Large intestine (tissue), 3 donors: ENCODE data around the gene SEMA3F. TPM values are rescaled to one million over a fixed set of nuclear protein-coding genes. Genes with fewer than 3 reads are reported as not detected.
A peak's percentile ranks its signal among the peaks of the same experiment; 100 is the strongest.

Experiments
- DNase-seq, 2 donors: peaks; one replicate each; pipeline versions ENCODE4 v3.0.0 to v3.0.0-alpha.2; 2013
- H3K27ac ChIP-seq: one replicate; pipeline ENCODE4 v1.5.1; 2013; ENCODE audit warnings: low read length
- H3K27me3 ChIP-seq: 2 replicates; pipeline ENCODE4 v1.6.1; 2013; ENCODE audit warnings: low read length; ENCODE audit not compliant: control insufficient read depth, insufficient read depth
- H3K36me3 ChIP-seq: 2 replicates; pipeline ENCODE4 v1.6.1; 2013; ENCODE audit warnings: low read length; ENCODE audit not compliant: control insufficient read depth, insufficient read depth
- H3K4me1 ChIP-seq: one replicate; pipeline ENCODE4 v1.6.1; 2013; ENCODE audit warnings: low read length; ENCODE audit not compliant: control insufficient read depth, insufficient read depth
- H3K4me3 ChIP-seq: one replicate; pipeline ENCODE4 v1.5.1; 2013; ENCODE audit warnings: low read length
- H3K9me3 ChIP-seq: one replicate; pipeline ENCODE4 v1.6.1; 2013; ENCODE audit warnings: mild to moderate bottlenecking, low read depth, low read length, moderate library complexity; ENCODE audit not compliant: control insufficient read depth
- WGBS: methylation state at CpG from one replicate; pipeline ENCODE4 v1.1.5; 2013; ENCODE audit warnings: low lambda C conversion rate; ENCODE audit not compliant: insufficient coverage; 5-methylcytosine and 5-hydroxymethylcytosine counted together
- polyA plus RNA-seq: library from polyadenylated mRNA; unstranded; fragments of 120-200 nt; gene quantifications from one replicate; pipeline ENCODE4 v1.2.1, GENCODE V29; 2013

SEMA3F gene
- polyA plus RNA-seq, 1 donor, result 8.9 TPM

DNA sequence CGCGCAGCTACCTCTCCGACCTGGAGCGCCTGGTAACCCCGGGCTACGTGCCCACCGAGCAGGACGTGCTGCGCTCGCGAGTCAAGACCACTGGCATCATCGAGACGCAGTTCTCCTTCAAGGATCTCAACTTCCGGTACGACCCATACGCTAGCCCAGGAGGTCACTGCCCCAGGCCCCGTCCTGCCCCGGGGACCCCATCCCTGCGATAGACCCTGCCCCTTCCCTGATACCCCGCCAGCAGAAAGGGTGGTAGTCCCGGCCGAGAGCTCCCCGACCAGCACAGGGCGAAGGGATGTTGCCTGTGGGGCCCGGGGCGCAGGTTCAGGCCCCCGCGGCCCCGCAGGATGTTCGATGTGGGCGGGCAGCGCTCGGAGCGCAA, 38.6 kb downstream of the SEMA3F start:
- H3K27me3 ChIP-seq, result peaks cover 37% of the 10 kb centered on the region
- H3K4me3 ChIP-seq, result no peak overlapping the region
- WGBS, result no CpG with 5 or more reads among the region's 34 CpGs
- DNase-seq, result no peak
- no peaks in the 10 kb centered on the region for H3K36me3 ChIP-seq
- H3K9me3 ChIP-seq, result peaks cover 12% of the 10 kb centered on the region
- peaks cover 22% of the 10 kb centered on the region for H3K4me1 ChIP-seq
- no peak overlapping the region for H3K27ac ChIP-seq

DNA sequence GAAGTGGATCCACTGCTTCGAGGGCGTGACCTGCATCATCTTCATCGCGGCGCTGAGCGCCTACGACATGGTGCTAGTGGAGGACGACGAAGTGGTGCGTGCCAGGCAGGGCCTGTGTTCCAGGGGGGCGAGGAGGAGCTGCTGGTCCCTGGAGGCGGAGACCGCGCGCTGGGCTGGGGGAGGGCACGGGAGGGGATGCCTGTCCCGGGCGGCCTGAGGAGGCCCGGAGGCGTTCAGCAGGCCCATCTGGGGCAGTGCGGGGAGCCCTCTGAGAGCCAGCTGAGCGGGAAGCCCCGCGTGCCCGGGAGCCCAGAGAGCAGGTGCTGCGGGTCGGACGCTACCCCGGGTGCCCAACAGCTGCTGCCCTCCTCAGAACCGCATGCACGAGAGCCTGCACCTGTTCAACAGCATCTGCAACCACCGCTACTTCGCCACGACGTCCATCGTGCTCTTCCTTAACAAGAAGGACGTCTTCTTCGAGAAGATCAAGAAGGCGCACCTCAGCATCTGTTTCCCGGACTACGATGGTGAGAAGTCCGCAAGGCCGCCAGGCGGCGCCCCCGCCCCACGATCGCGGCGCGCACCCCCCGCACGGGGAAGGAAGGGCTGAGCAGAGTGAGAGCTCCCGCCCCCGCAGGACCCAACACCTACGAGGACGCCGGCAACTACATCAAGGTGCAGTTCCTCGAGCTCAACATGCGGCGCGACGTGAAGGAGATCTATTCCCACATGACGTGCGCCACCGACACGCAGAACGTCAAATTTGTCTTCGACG, 39.2 kb downstream of the SEMA3F start:
- peak; percentile 60 to 61 for DNase-seq
- Histone ChIP-seq H3K4me3 (no peak overlapping the region), H3K9me3 (peaks cover 12% of the 10 kb centered on the region), H3K4me1 (peaks cover 22% of the 10 kb centered on the region), H3K36me3 (no peaks in the 10 kb centered on the region), H3K27me3 (peaks cover 37% of the 10 kb centered on the region), H3K27ac (no peak overlapping the region)
- no CpG with 5 or more reads among the region's 70 CpGs for WGBS

DNA sequence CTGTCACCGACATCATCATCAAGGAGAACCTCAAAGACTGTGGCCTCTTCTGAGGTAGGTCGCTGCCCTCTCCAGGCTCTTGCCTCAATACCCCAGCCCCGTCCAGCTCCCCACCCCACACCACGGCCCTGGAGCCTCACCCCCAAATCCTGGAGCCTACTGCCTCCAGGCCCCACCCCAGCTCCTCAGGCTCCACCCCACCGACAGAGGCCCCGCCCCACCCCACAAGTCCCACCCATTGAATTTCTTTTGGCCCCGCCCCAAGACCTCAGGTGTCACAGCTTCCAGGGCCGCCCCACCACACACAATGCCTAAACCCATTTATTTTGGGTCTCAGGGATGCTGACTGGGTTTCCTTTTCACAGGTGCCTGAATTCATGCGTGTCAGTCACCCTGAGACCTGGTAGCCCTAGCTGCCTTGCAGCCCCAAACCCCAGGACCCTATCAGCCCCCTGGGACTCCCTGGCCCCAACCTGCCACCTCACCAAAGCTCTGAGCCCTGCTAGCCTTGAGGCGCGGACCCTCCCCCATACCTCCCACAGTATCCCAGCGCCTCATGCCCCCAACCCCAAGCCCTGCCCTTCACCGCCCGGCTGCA, 39.9 kb downstream of the SEMA3F start:
- no peak for DNase-seq
- H3K4me3 ChIP-seq, result no peak overlapping the region
- peaks cover 37% of the 10 kb centered on the region for H3K27me3 ChIP-seq
- H3K36me3 ChIP-seq, result no peaks in the 10 kb centered on the region
- WGBS, result no CpG with 5 or more reads among the region's 14 CpGs
- peaks cover 12% of the 10 kb centered on the region for H3K9me3 ChIP-seq
- H3K27ac ChIP-seq, result no peak overlapping the region
- H3K4me1 ChIP-seq, result peaks cover 22% of the 10 kb centered on the region

GRCh38 chr3:50195501-50196252, 40.6 kb downstream of the SEMA3F start:
- no peaks in the 10 kb centered on the region for H3K36me3 ChIP-seq
- H3K4me1 ChIP-seq, result peaks cover 22% of the 10 kb centered on the region
- DNase-seq, result peak in 1 of 2 donors; percentile 49
- peaks cover 37% of the 10 kb centered on the region for H3K27me3 ChIP-seq
- H3K9me3 ChIP-seq, result peaks cover 12% of the 10 kb centered on the region
- no peak overlapping the region for H3K4me3 ChIP-seq
- WGBS, result no CpG with 5 or more reads among the region's 4 CpGs
- H3K27ac ChIP-seq, result no peak overlapping the region

- no peak for DNase-seq
- Histone ChIP-seq H3K4me3 (no peak overlapping the region), H3K9me3 (peaks cover 12% of the 10 kb centered on the region), H3K27ac (no peak overlapping the region), H3K27me3 (peaks cover 37% of the 10 kb centered on the region), H3K36me3 (no peaks in the 10 kb centered on the region), H3K4me1 (peaks cover 26% of the 10 kb centered on the region)
- no CpG with 5 or more reads among the region's 6 CpGs for WGBS
These were observed 41.2 kb downstream of the SEMA3F start for GRCh38 chr3:50196253-50196801.

GRCh38 chr3:50201573-50202315, 46.6 kb downstream of the SEMA3F start:
- Histone ChIP-seq H3K4me3 (no peak overlapping the region), H3K9me3 (peaks cover 8% of the 10 kb centered on the region), H3K27ac (peak overlapping the region; percentile 24), H3K27me3 (peaks cover 37% of the 10 kb centered on the region), H3K36me3 (no peaks in the 10 kb centered on the region), H3K4me1 (peaks cover 19% of the 10 kb centered on the region)
- DNase-seq, result peak; percentile 64 to 76
- WGBS, result no CpG with 5 or more reads among the region's 10 CpGs

DNA sequence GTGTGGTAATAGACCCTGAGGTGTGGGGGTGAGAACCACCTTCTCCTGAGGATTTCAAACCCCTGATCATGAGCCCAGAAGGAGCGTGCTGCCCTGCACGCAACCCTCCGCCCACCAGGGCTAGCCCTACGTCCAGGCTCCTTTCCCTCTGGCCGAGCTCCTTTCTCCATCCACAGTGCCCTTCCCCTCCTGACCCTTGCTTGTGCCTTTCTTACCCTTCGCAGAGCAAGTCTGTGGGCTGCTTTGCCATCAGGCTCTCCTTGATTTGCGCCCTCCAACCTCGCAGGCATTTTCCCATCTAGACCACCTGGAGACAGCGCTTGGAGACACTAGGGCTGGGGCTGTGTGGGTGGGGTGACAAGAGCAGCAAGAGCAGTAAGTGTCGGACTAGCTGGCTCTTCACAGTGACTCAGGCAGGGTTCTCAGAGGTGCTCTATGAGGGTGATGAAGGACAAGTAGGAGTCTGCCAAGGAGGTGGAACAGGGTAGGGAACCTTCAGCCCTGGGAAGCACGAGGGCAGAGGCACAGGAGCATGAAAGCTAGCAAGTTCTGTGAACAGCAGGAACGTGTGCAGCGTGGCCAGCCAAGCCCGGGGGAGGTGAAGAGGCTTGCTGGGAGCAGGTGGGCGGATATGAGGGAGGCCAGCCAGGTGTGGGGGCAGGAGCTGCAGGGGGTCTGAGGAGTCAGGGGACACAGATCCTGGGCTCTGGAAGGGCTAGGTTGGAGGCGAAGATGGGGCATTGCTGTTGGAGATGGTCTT, 47.4 kb downstream of the SEMA3F start:
- H3K27me3 ChIP-seq, result peaks cover 39% of the 10 kb centered on the region
- no peaks in the 10 kb centered on the region for H3K36me3 ChIP-seq
- peak overlapping the region; percentile 24 for H3K27ac ChIP-seq
- H3K4me1 ChIP-seq, result peaks cover 19% of the 10 kb centered on the region
- no peak for DNase-seq
- peaks cover 8% of the 10 kb centered on the region for H3K9me3 ChIP-seq
- H3K4me3 ChIP-seq, result no peak overlapping the region
- WGBS, result no CpG with 5 or more reads among the region's 16 CpGs

- DNase-seq, result no peak
- WGBS, result no CpG with 5 or more reads among the region's 9 CpGs
These were observed 48.1 kb downstream of the SEMA3F start for GRCh38 chr3:50203113-50203808.

More at GRCh38 chr3:50203113-50203808, 48.1 kb downstream of the SEMA3F start:
- Histone ChIP-seq H3K9me3 (peaks cover 8% of the 10 kb centered on the region), H3K4me1 (peaks cover 19% of the 10 kb centered on the region), H3K27ac (no peak overlapping the region), H3K27me3 (peaks cover 39% of the 10 kb centered on the region), H3K4me3 (no peak overlapping the region), H3K36me3 (no peaks in the 10 kb centered on the region)
